HEK293 (cell line): Measurements from ENCODE around the gene DDX54.
A peak's percentile ranks its signal among the peaks of the same experiment; 100 is the strongest.
"Not testable (repeated sequence)": the region's sequence is repeated elsewhere in the genome, so short reads cannot be mapped to it uniquely, and the experiment has no call there.

Experiments
- CTCF ChIA-PET: fragments of 350-600 bp; formaldehyde crosslinking; extraction: SDS; loops from one replicate; lab custom pipeline; 2021; ENCODE audit warnings: antibody characterized with exemption; lab: Yijun Ruan, JAX
- POLR2A ChIA-PET: fragments of 300-600 bp; formaldehyde crosslinking; extraction: SDS; loops from one replicate; lab custom pipeline; 2020; ENCODE audit warnings: antibody characterized with exemption, inconsistent platforms; lab: Yijun Ruan, JAX
- H3K27ac ChIP-seq: fragments of 200-500 bp; sonication (Bioruptor generic); 2 replicates; pipeline ENCODE4 v1.5.1; 2014; ENCODE audit warnings: low read depth, low read length, control low read depth, inconsistent platforms; ENCODE audit errors: extremely low read depth
- H3K36me3 ChIP-seq, 2 experiments: fragments of 200-500 bp in 1 of 2; sonication (Bioruptor generic) in 1 of 2; 1 replicate in 1 of 2; 2 replicates in 1 of 2; pipeline ENCODE4 v1.5.1; 2014 to 2017; ENCODE audit warnings: inconsistent platforms in 2 of 2, low read length in 2 of 2; ENCODE audit not compliant: control insufficient read depth in 2 of 2, insufficient read depth in 1 of 2
- H3K4me1 ChIP-seq: fragments of 200-500 bp; sonication (Bioruptor generic); 2 replicates; pipeline ENCODE4 v1.5.1; 2014; ENCODE audit warnings: mild to moderate bottlenecking, low read length, inconsistent platforms; ENCODE audit not compliant: control insufficient read depth, insufficient read depth
- H3K4me3 ChIP-seq: 2 replicates; pipeline ENCODE4 v1.5.1; 2011; ENCODE audit warnings: low read depth, mild to moderate bottlenecking, control low read depth, low read length, moderate library complexity
- H3K9me3 ChIP-seq: fragments of 200-500 bp; sonication (Bioruptor generic); 2 replicates; pipeline ENCODE4 v1.5.1; 2014; ENCODE audit warnings: low read depth, low read length, inconsistent platforms; ENCODE audit not compliant: control insufficient read depth, insufficient read depth
- BCL11B ChIP-seq: fragments of 450-650 bp; formaldehyde crosslinking; IDR thresholded peaks from 2 replicates; pipeline ENCODE4 v1.5.1; 2016; ENCODE audit warnings: low read depth, missing biosample characterization, missing genetic modification characterization
- GLI4 ChIP-seq: fragments of 450-650 bp; formaldehyde crosslinking; IDR thresholded peaks from 2 replicates; pipeline ENCODE4 v1.5.1; 2016; ENCODE audit warnings: missing biosample characterization, missing genetic modification characterization
- KLF7 ChIP-seq: fragments of 450-650 bp; formaldehyde crosslinking; IDR thresholded peaks from 2 replicates; pipeline ENCODE4 v1.5.1; 2016; ENCODE audit warnings: missing biosample characterization, missing genetic modification characterization, borderline replicate concordance
- OVOL3 ChIP-seq: fragments of 450-650 bp; formaldehyde crosslinking; IDR thresholded peaks from 2 replicates; pipeline ENCODE4 v1.5.1; 2016; ENCODE audit warnings: missing biosample characterization, missing genetic modification characterization
- SETDB1 ChIP-seq: IDR thresholded peaks from one replicate; pipeline ENCODE4 v1.6.1; 2017; ENCODE audit warnings: mild to moderate bottlenecking, low read length, moderate library complexity, mixed read lengths; ENCODE audit not compliant: insufficient read length
- SP7 ChIP-seq: fragments of 450-650 bp; formaldehyde crosslinking; IDR thresholded peaks from 2 replicates; pipeline ENCODE4 v1.5.1; 2016; ENCODE audit warnings: missing biosample characterization, missing genetic modification characterization
- TCF7L2 ChIP-seq: IDR thresholded peaks from 2 replicates; pipeline ENCODE4 v1.6.1; 2011; ENCODE audit warnings: low read depth, mild to moderate bottlenecking, inconsistent platforms, low read length, moderate library complexity, borderline replicate concordance
- ZBTB21 ChIP-seq: fragments of 450-650 bp; formaldehyde crosslinking; IDR thresholded peaks from 2 replicates; pipeline ENCODE4 v1.5.1; 2017; ENCODE audit warnings: missing biosample characterization, missing genetic modification characterization
- ZBTB48 ChIP-seq: fragments of 450-650 bp; formaldehyde crosslinking; IDR thresholded peaks from 2 replicates; pipeline ENCODE4 v1.5.1; 2016; ENCODE audit warnings: missing biosample characterization, missing genetic modification characterization
- ZNF121 ChIP-seq: fragments of 450-650 bp; formaldehyde crosslinking; IDR thresholded peaks from 2 replicates; pipeline ENCODE4 v1.5.1; 2016; ENCODE audit warnings: missing biosample characterization, missing genetic modification characterization
- ZNF26 ChIP-seq: fragments of 450-650 bp; formaldehyde crosslinking; IDR thresholded peaks from 2 replicates; pipeline ENCODE4 v1.5.1; 2016; ENCODE audit warnings: missing biosample characterization, missing genetic modification characterization
- ZNF324 ChIP-seq: fragments of 450-650 bp; formaldehyde crosslinking; IDR thresholded peaks from 2 replicates; pipeline ENCODE4 v1.5.1; 2016; ENCODE audit warnings: missing biosample characterization, missing genetic modification characterization
- ZNF354C ChIP-seq: fragments of 450-650 bp; formaldehyde crosslinking; IDR thresholded peaks from 2 replicates; pipeline ENCODE4 v1.5.1; 2016; ENCODE audit warnings: missing biosample characterization, missing genetic modification characterization, low read depth, borderline replicate concordance
- ZNF416 ChIP-seq: fragments of 450-650 bp; formaldehyde crosslinking; IDR thresholded peaks from 2 replicates; pipeline ENCODE4 v1.5.1; 2016; ENCODE audit warnings: missing biosample characterization, missing genetic modification characterization
- ZNF433 ChIP-seq: fragments of 450-650 bp; formaldehyde crosslinking; IDR thresholded peaks from 2 replicates; pipeline ENCODE4 v1.5.1; 2016; ENCODE audit warnings: missing biosample characterization, missing genetic modification characterization, low read depth
- ZNF521 ChIP-seq: fragments of 450-650 bp; formaldehyde crosslinking; IDR thresholded peaks from 2 replicates; pipeline ENCODE4 v1.5.1; 2017; ENCODE audit warnings: missing biosample characterization, mild to moderate bottlenecking, missing genetic modification characterization
- ZNF624 ChIP-seq: fragments of 450-650 bp; formaldehyde crosslinking; IDR thresholded peaks from 2 replicates; pipeline ENCODE4 v1.5.1; 2017; ENCODE audit warnings: missing biosample characterization, missing genetic modification characterization

Gene DDX54

GRCh38 chr12:113206802-113207201, 21.5 kb upstream of the DDX54 start:
- CTCF ChIA-PET, H3K27ac ChIP-seq, H3K36me3 ChIP-seq, H3K4me3 ChIP-seq, H3K4me1 ChIP-seq, H3K9me3 ChIP-seq, POLR2A ChIA-PET: not testable (repeated sequence)
- peak; percentile 56; the same call in 1 of the 2 replicates for TF ChIP-seq ZNF121 (tag by site-specific recombination)

GRCh38 chr12:113204804-113205203, 19.5 kb upstream of the DDX54 start:
- no peak overlapping the region for H3K4me3 ChIP-seq
- TF ChIP-seq TCF7L2, result no peak
- no peak for TF ChIP-seq KLF7 (tag by site-specific recombination)
- peak; percentile 74 for TF ChIP-seq SP7 (tag by site-specific recombination)
- TF ChIP-seq ZNF416 (tag by site-specific recombination), result no peak
- TF ChIP-seq GLI4, result no peak
- TF ChIP-seq ZNF354C (tag by site-specific recombination), result no peak
- ChIA-PET POLR2A (interaction anchor here (1.3 kb wide), 1 partner anchor 12 kb away, joined by 3 read pairs; no protein-coding TSS in a partner anchor), CTCF (interaction anchor here (1.4 kb wide), 1 partner anchor 10 kb away, joined by 5 read pairs; no protein-coding TSS in a partner anchor)
- H3K36me3 ChIP-seq, result no peaks in the 10 kb centered on the region
- no peaks in the 10 kb centered on the region for H3K4me1 ChIP-seq
- no peaks in the 10 kb centered on the region for H3K9me3 ChIP-seq
- no peak overlapping the region for H3K27ac ChIP-seq

- TF ChIP-seq SETDB1 (no peak), ZBTB21 (tag by site-specific recombination) (no peak), ZNF433 (no peak), ZNF624 (no peak), OVOL3 (no peak), ZNF324 (tag by site-specific recombination) (no peak), ZBTB48 (tag by site-specific recombination) (no peak), ZNF26 (no peak), ZNF521 (tag by site-specific recombination) (no peak), BCL11B (tag by site-specific recombination) (no peak)
- Histone ChIP-seq H3K4me1 (no peaks in the 10 kb centered on the region), H3K27ac (no peak overlapping the region), H3K36me3 (no peaks in the 10 kb centered on the region), H3K4me3 (no peak overlapping the region), H3K9me3 (no peaks in the 10 kb centered on the region)
- POLR2A ChIA-PET, result interaction anchor here (0.6 to 1.3 kb wide), 5 partner anchors 9 to 83 kb away, joined by 3 to 5 read pairs (median 4); no protein-coding TSS in a partner anchor
- CTCF ChIA-PET, result interaction anchor here (0.6 to 1.4 kb wide), 2 partner anchors 9 to 14 kb away, joined by 4 to 5 read pairs; no protein-coding TSS in a partner anchor
Observed at GRCh38 chr12:113203852-113204760, 18.8 kb upstream of the DDX54 start.
